ENCODE results near the gene SMIM10L2A. TPM values are rescaled to one million over a fixed set of nuclear protein-coding genes. Genes with fewer than 3 reads are reported as not detected.
"Not testable (repeated sequence)": the region's sequence is repeated elsewhere in the genome, so short reads cannot be mapped to it uniquely, and the experiment has no call there.

Gene SMIM10L2A
- total and polyA plus RNA-seq, 4 donors, result 0.41 to 1.0 (median 0.42) TPM; not detected in 1

DNA sequence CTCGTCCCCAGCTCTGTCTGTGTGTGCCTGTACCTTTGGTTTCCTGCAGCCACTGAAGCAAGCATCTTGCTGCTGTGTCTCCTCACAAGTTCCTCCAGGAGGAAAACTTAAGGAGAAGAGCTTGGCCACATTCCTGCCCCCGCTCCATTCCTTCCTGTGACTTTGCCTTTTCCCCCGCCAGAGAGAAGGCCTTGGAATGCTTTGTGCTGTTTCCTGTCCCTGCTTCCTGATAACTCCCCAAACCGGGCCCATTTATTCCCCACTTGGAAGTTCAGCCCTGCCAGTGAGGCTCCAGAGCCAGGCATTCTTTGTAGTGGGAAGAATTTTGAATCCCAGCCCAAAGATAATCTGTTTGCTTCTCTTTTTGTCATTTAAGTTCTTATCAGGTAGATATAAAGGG, 33.1 kb downstream of the SMIM10L2A start:
- H3K27ac ChIP-seq (ENCODE audit: low read depth in 1 of 2, low read length in 2 of 2), result no peak overlapping the region
- no peaks in the 10 kb centered on the region for H3K36me3 ChIP-seq (ENCODE audit: control insufficient read depth in 1 of 2, insufficient read depth in 2 of 2, low read length in 1 of 2)
- H3K4me1 ChIP-seq (ENCODE audit: control insufficient read depth in 1 of 2, insufficient read depth in 2 of 2, low read length in 2 of 2), result no peaks in the 10 kb centered on the region
- DNase-seq (no peak), ATAC-seq (ENCODE audit: low FRiP score) (no peak)
- 30% methylated on average over 4 of the region's 4 CpGs for WGBS, 2 donors
- no peaks in the 10 kb centered on the region for H3K9me3 ChIP-seq (ENCODE audit: control insufficient read depth, low read length)
- intact Hi-C loops (cut with DNase I), result no loop called here
- no peaks in the 10 kb centered on the region for H3K27me3 ChIP-seq (ENCODE audit: control insufficient read depth in 1 of 2, insufficient read depth in 2 of 2, low read length in 1 of 2)
- no peak overlapping the region for H3K4me3 ChIP-seq (ENCODE audit: low read length in 2 of 2)

- WGBS, 2 donors, result 63 to 84% methylated on average over 2 of the region's 2 CpGs
- H3K4me1 ChIP-seq (ENCODE audit: control insufficient read depth in 1 of 2, insufficient read depth in 2 of 2, low read length in 2 of 2); intact Hi-C loops (cut with DNase I): not testable (repeated sequence)
These were observed 40.0 kb downstream of the SMIM10L2A start for GRCh38 chrX:135461756-135462155.

DNA sequence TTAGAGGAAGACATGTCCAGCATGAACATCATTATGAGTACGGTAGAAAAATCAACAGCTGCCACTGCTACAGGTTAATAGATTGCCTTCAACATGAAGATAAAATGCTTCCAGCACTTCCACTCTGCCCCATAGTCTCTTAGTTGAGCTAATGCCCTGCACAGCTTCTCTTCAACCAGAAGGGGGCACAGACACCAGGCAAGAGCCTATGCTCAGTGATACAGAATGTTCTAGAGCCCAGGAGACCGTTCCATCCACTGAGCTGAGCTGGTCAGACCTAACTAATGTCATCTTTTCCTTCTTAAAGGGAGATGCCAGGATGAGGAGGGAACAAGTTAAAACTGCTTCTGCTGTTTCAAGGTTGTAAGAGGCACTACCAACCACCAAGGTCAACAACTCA, 42.2 kb downstream of the SMIM10L2A start:
- no peak overlapping the region for H3K27ac ChIP-seq (ENCODE audit: low read depth in 1 of 2, low read length in 2 of 2)
- no peaks in the 10 kb centered on the region for H3K36me3 ChIP-seq (ENCODE audit: control insufficient read depth in 1 of 2, insufficient read depth in 2 of 2, low read length in 1 of 2)
- H3K9me3 ChIP-seq (ENCODE audit: control insufficient read depth, low read length), result no peaks in the 10 kb centered on the region
- no peak for DNase-seq
- intact Hi-C loops (cut with DNase I), result no loop called here
- no peaks in the 10 kb centered on the region for H3K4me1 ChIP-seq (ENCODE audit: control insufficient read depth in 1 of 2, insufficient read depth in 2 of 2, low read length in 2 of 2)
- H3K4me3 ChIP-seq (ENCODE audit: low read length in 2 of 2), result no peak overlapping the region
- ATAC-seq (ENCODE audit: low FRiP score), result no peak
- 69 to 72% methylated on average over 2 of the region's 2 CpGs for WGBS, 2 donors
- no peaks in the 10 kb centered on the region for H3K27me3 ChIP-seq (ENCODE audit: control insufficient read depth in 1 of 2, insufficient read depth in 2 of 2, low read length in 1 of 2)

More at GRCh38 chrX:135461756-135462155, 40.0 kb downstream of the SMIM10L2A start:
- not testable (repeated sequence) for ATAC-seq (ENCODE audit: low FRiP score); H3K27ac ChIP-seq (ENCODE audit: low read depth in 1 of 2, low read length in 2 of 2); H3K9me3 ChIP-seq (ENCODE audit: control insufficient read depth, low read length); H3K4me3 ChIP-seq (ENCODE audit: low read length in 2 of 2); H3K36me3 ChIP-seq (ENCODE audit: control insufficient read depth in 1 of 2, insufficient read depth in 2 of 2, low read length in 1 of 2); DNase-seq; H3K27me3 ChIP-seq (ENCODE audit: control insufficient read depth in 1 of 2, insufficient read depth in 2 of 2, low read length in 1 of 2)

- intact Hi-C loops (cut with DNase I), result no loop called here
- no peaks in the 10 kb centered on the region for H3K9me3 ChIP-seq (ENCODE audit: control insufficient read depth, low read length)
- DNase-seq, result no peak
- WGBS, 2 donors, result 77 to 80% methylated on average over 3 of the region's 3 CpGs
- no peaks in the 10 kb centered on the region for H3K27me3 ChIP-seq (ENCODE audit: control insufficient read depth in 1 of 2, insufficient read depth in 2 of 2, low read length in 1 of 2)
- H3K4me1 ChIP-seq (ENCODE audit: control insufficient read depth in 1 of 2, insufficient read depth in 2 of 2, low read length in 2 of 2), result no peaks in the 10 kb centered on the region
- no peaks in the 10 kb centered on the region for H3K36me3 ChIP-seq (ENCODE audit: control insufficient read depth in 1 of 2, insufficient read depth in 2 of 2, low read length in 1 of 2)
- H3K27ac ChIP-seq (ENCODE audit: low read depth in 1 of 2, low read length in 2 of 2), result no peak overlapping the region
- no peak for ATAC-seq (ENCODE audit: low FRiP score)
- no peak overlapping the region for H3K4me3 ChIP-seq (ENCODE audit: low read length in 2 of 2)
These were observed 54.6 kb downstream of the SMIM10L2A start for GRCh38 chrX:135476378-135476777.

DNA sequence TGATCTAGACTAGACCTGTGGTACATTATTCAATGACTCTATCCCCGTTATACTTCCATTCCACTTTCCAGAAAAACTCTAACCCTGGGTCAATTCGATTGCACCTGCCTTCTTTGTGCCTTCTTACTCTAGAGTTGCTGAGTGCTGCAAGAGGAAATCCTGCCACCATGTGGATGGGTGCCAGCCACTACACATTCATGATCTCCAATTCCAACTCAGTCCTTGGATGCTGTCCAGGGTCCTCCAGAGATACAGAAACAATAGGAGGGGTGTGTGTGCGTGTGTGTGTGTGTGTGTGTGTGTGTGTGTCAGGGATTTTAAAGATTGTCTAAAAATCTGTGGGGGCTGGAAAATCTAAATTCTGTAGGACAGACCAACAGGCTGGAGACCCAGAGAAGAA, 55.8 kb downstream of the SMIM10L2A start:
- no peaks in the 10 kb centered on the region for H3K27me3 ChIP-seq (ENCODE audit: control insufficient read depth in 1 of 2, insufficient read depth in 2 of 2, low read length in 1 of 2)
- H3K9me3 ChIP-seq (ENCODE audit: control insufficient read depth, low read length), result no peaks in the 10 kb centered on the region
- ATAC-seq (ENCODE audit: low FRiP score) (no peak), DNase-seq (no peak)
- no peaks in the 10 kb centered on the region for H3K36me3 ChIP-seq (ENCODE audit: control insufficient read depth in 1 of 2, insufficient read depth in 2 of 2, low read length in 1 of 2)
- no peaks in the 10 kb centered on the region for H3K4me1 ChIP-seq (ENCODE audit: control insufficient read depth in 1 of 2, insufficient read depth in 2 of 2, low read length in 2 of 2)
- no peak overlapping the region for H3K27ac ChIP-seq (ENCODE audit: low read depth in 1 of 2, low read length in 2 of 2)
- no peak overlapping the region for H3K4me3 ChIP-seq (ENCODE audit: low read length in 2 of 2)
- 3 to 24% methylated on average over 3 of the region's 3 CpGs for WGBS, 2 donors
- intact Hi-C loops (cut with DNase I), result no loop called here

Other genes with a start within 250 kb of the SMIM10L2A start
- not detected for gene ETDA, start 169.9 kb upstream of the SMIM10L2A start, total RNA-seq
- gene ETDA, start 169.9 kb upstream of the SMIM10L2A start, polyA plus RNA-seq, result not detected
- gene ETDC, start 112.5 kb upstream of the SMIM10L2A start, total RNA-seq, result not detected
- not detected for gene ETDC, start 112.5 kb upstream of the SMIM10L2A start, polyA plus RNA-seq
- gene ZNF75D, start 77.8 kb upstream of the SMIM10L2A start, total RNA-seq, result 10 to 100 TPM in 1 of 2 donors, 1 to 10 TPM in 1; 7.3 to 10.9 TPM
- 10 to 100 TPM in 1 of 2 donors, 1 to 10 TPM in 1; 4.1 to 10.2 TPM for gene ZNF75D, start 77.8 kb upstream of the SMIM10L2A start, polyA plus RNA-seq
- gene ZNF449, start 77.1 kb upstream of the SMIM10L2A start, total RNA-seq, result 10 to 100 TPM; 13.6 to 19.6 TPM
- gene ZNF449, start 77.1 kb upstream of the SMIM10L2A start, polyA plus RNA-seq, result 1 to 10 TPM; 2.6 to 8.6 TPM
- gene INTS6L, start 98.7 kb downstream of the SMIM10L2A start, total RNA-seq, result 10 to 100 TPM; 10.3 to 15.6 TPM
- gene INTS6L, start 98.7 kb downstream of the SMIM10L2A start, polyA plus RNA-seq, result 10 to 100 TPM in 1 of 2 donors, 1 to 10 TPM in 1; 1.4 to 15.2 TPM

Measured in aorta (tissue), 5 donors.